CD4-positive, alpha-beta T cell treated with Interleukin-4 for 4 hours (primary cell): ENCODE results near the gene TMEM51.

ENCODE experiments used
- DNase-seq: peaks from one replicate; pipeline ENCODE4 v3.0.0-alpha.2; 2020

Gene TMEM51

GRCh38 chr1:15222653-15223303 is 69.2 kb downstream of the TMEM51 start:
- no peak for DNase-seq

- no peak for DNase-seq
Measured at GRCh38 chr1:15224259-15224869, 70.8 kb downstream of the TMEM51 start.

GRCh38 chr1:15224974-15225373 is 71.4 kb downstream of the TMEM51 start:
- DNase-seq, result no peak

- no peak for DNase-seq
Measured at GRCh38 chr1:15225461-15225860, 71.9 kb downstream of the TMEM51 start.

GRCh38 chr1:15226388-15227255 is 73.1 kb downstream of the TMEM51 start:
- no peak for DNase-seq

- DNase-seq, result no peak
Measured at GRCh38 chr1:15229707-15230131, 76.2 kb downstream of the TMEM51 start.

GRCh38 chr1:15231714-15232201 is 78.2 kb downstream of the TMEM51 start:
- DNase-seq, result peak; percentile 19

- no peak for DNase-seq
Measured at GRCh38 chr1:15233689-15234088, 80.1 kb downstream of the TMEM51 start.

GRCh38 chr1:15236321-15236721 is 82.8 kb downstream of the TMEM51 start:
- no peak for DNase-seq

- no peak for DNase-seq
Measured at GRCh38 chr1:15236746-15237145, 83.2 kb downstream of the TMEM51 start.

- no peak for DNase-seq
Measured at GRCh38 chr1:15238789-15239188, 85.2 kb downstream of the TMEM51 start.

- DNase-seq, result no peak
Measured at GRCh38 chr1:15242766-15243165, 89.2 kb downstream of the TMEM51 start.

- no peak for DNase-seq
Measured at GRCh38 chr1:15243275-15244043, 89.9 kb downstream of the TMEM51 start.

- no peak for DNase-seq
Measured at GRCh38 chr1:15244813-15245212, 91.3 kb downstream of the TMEM51 start.

GRCh38 chr1:15245593-15246360 is 92.2 kb downstream of the TMEM51 start:
- DNase-seq, result no peak

GRCh38 chr1:15246960-15247614 is 93.5 kb downstream of the TMEM51 start, which contains the start of gene FHAD1:
FHAD1 (plus strand) TSS chr1:15247223; CDS start chr1:15251785, 4,562 bp downstream.
- peak; percentile 46 for DNase-seq

- DNase-seq, result no peak
Measured at GRCh38 chr1:15248216-15248615, 94.7 kb downstream of the TMEM51 start.

GRCh38 chr1:15249081-15249480 is 95.5 kb downstream of the TMEM51 start:
- DNase-seq, result peak; percentile 64

- DNase-seq, result no peak
Measured at GRCh38 chr1:15251857-15252835, 98.6 kb downstream of the TMEM51 start.

GRCh38 chr1:15254559-15254958 is 101.0 kb downstream of the TMEM51 start:
- no peak for DNase-seq
